Nephron progenitor cell (in vitro differentiated cells): Measurements from ENCODE around the gene SIGLEC5.

ENCODE experiments used
- DNase-seq: peaks from one replicate; pipeline ENCODE4 v3.0.0; 2021
- H3K27ac Mint-ChIP-seq: 2 replicates; pipeline ENCODE4 v1.8.0; 2021; ENCODE audit warnings: mild to moderate bottlenecking, moderate library complexity, mixed read lengths
- H3K27me3 Mint-ChIP-seq: 2 replicates; pipeline ENCODE4 v1.8.0; 2021; ENCODE audit warnings: mild to moderate bottlenecking, low read depth, mixed read lengths; ENCODE audit not compliant: poor library complexity
- H3K36me3 Mint-ChIP-seq: 2 replicates; pipeline ENCODE4 v1.8.0; 2021; ENCODE audit warnings: low read depth, mixed read lengths
- H3K4me1 Mint-ChIP-seq: 2 replicates; pipeline ENCODE4 v1.8.0; 2021; ENCODE audit warnings: mixed read lengths
- H3K4me3 Mint-ChIP-seq: 2 replicates; pipeline ENCODE4 v1.8.0; 2021; ENCODE audit warnings: mild to moderate bottlenecking, moderate library complexity, mixed read lengths
- H3K9me3 Mint-ChIP-seq: 2 replicates; pipeline ENCODE4 v1.8.0; 2021; ENCODE audit warnings: mild to moderate bottlenecking, moderate library complexity, mixed read lengths
- TF ChIP-seq, protein P1 (sequence below): fragments of 200-600 bp; sonication (generic); IDR thresholded peaks from 2 replicates; pipeline ENCODE4 v1.5.0; 2021; ENCODE audit warnings: antibody characterized with exemption

Gene SIGLEC5

DNA sequence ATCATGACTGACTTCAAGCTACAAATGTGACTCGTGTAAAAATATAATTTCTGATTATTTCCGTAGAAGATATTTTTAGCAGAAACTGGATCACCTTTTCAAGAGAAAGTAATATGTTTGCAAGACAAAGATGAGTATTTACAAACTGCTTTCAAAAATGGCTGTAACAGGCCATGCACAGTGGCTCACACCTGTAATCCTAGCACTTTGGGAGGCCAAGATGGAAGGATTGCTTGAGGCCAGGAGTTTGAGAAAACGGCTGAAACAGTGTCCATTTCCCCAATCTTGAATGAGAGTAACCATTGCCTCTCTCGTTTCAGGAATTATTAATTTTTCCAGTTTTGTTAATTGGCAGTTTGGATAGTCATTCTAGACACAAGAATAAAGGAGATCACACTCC is 62.6 kb downstream of the SIGLEC5 start:
- Mint-ChIP-seq H3K27me3 (peaks cover 46% of the 10 kb centered on the region), H3K9me3 (peaks cover 12% of the 10 kb centered on the region), H3K36me3 (peaks cover 8% of the 10 kb centered on the region), H3K4me3 (no peak overlapping the region), H3K4me1 (peaks cover 21% of the 10 kb centered on the region), H3K27ac (no peak overlapping the region)
- TF ChIP-seq, protein P1, sequence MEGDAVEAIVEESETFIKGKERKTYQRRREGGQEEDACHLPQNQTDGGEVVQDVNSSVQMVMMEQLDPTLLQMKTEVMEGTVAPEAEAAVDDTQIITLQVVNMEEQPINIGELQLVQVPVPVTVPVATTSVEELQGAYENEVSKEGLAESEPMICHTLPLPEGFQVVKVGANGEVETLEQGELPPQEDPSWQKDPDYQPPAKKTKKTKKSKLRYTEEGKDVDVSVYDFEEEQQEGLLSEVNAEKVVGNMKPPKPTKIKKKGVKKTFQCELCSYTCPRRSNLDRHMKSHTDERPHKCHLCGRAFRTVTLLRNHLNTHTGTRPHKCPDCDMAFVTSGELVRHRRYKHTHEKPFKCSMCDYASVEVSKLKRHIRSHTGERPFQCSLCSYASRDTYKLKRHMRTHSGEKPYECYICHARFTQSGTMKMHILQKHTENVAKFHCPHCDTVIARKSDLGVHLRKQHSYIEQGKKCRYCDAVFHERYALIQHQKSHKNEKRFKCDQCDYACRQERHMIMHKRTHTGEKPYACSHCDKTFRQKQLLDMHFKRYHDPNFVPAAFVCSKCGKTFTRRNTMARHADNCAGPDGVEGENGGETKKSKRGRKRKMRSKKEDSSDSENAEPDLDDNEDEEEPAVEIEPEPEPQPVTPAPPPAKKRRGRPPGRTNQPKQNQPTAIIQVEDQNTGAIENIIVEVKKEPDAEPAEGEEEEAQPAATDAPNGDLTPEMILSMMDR: no peak
- no peak for DNase-seq

GRCh38 chr19:51566489-51567100 is 63.6 kb downstream of the SIGLEC5 start:
- Mint-ChIP-seq H3K4me3 (no peak overlapping the region), H3K4me1 (peaks cover 12% of the 10 kb centered on the region), H3K36me3 (peaks cover under 1% of the 10 kb centered on the region), H3K27ac (no peak overlapping the region), H3K9me3 (peaks cover 16% of the 10 kb centered on the region), H3K27me3 (peaks cover 48% of the 10 kb centered on the region)
- DNase-seq: no peak
- TF ChIP-seq, protein P1: no peak

DNA sequence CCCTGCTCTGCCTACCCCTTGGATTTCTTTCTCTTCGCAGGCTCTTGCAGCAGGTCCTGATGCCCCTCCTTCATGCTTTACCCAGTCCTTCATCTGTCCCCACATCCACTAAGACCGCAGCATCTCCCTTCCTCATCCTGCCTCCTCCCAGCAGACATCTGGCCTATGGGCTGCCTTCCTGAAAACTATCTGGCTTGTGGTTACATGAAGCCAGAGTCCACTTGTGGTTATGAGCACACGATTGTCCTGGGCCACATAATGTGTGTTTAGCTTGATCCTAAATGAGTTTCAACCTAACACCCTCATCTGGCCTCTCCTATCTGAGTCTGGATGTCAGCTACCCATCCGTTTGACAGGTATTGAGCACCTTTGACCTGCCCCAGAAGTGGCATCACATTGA is 64.6 kb downstream of the SIGLEC5 start:
- TF ChIP-seq, protein P1: no peak
- H3K27me3 Mint-ChIP-seq: peaks cover 47% of the 10 kb centered on the region

GRCh38 chr19:51564791-51565190 is 65.4 kb downstream of the SIGLEC5 start:
- H3K4me3 Mint-ChIP-seq: no peak overlapping the region
- H3K27me3 Mint-ChIP-seq: peaks cover 46% of the 10 kb centered on the region
- H3K36me3 Mint-ChIP-seq: no peaks in the 10 kb centered on the region
- TF ChIP-seq, protein P1: no peak
- H3K4me1 Mint-ChIP-seq: no peaks in the 10 kb centered on the region
- DNase-seq: no peak
- peaks cover 21% of the 10 kb centered on the region for H3K9me3 Mint-ChIP-seq
- no peak overlapping the region for H3K27ac Mint-ChIP-seq

More for the DNA sequence above, 64.6 kb downstream of the SIGLEC5 start:
- no peak for DNase-seq
- Mint-ChIP-seq H3K36me3 (no peaks in the 10 kb centered on the region), H3K9me3 (peaks cover 21% of the 10 kb centered on the region), H3K4me1 (peaks cover 3% of the 10 kb centered on the region), H3K27ac (no peak overlapping the region), H3K4me3 (no peak overlapping the region)
